GM21381 (cell line): ENCODE data around the gene CACNA1C.

Experiments
- ATAC-seq: cut with Tn5 transposase; IDR thresholded peaks from one replicate; pipeline ENCODE4 v1.9.1; 2021; ENCODE audit warnings: mild to moderate bottlenecking, moderate library complexity; ENCODE audit not compliant: unreplicated experiment

Gene CACNA1C

GRCh38 chr12:2271961-2272360, 219.2 kb downstream of the CACNA1C start:
- no peak for ATAC-seq

- no peak for ATAC-seq
These were observed 220.5 kb downstream of the CACNA1C start for GRCh38 chr12:2273288-2273687.

DNA sequence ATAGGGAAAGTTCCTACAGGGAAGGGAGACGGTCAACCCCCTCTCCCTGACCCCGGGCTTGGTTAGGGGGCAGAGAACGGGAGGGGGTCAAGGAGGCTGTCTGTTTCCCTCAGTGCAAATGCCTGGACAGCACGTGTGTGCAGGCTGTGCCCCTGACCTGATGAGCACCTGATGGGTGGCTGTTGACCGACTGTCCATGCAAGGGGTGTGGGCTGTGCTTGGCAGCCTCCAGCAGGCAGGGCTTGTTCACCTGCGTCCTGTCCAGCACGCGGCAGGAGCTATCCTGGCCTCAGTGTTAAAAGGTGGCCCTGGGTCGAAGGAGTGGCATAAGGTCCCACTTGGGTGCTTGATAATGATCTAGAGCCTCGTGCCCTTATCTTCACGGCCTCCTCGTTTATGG, 221.0 kb downstream of the CACNA1C start:
- no peak for ATAC-seq

- ATAC-seq, result no peak
These were observed 221.9 kb downstream of the CACNA1C start for GRCh38 chr12:2274733-2275132.

GRCh38 chr12:2276288-2277033, 223.7 kb downstream of the CACNA1C start:
- ATAC-seq, result no peak

DNA sequence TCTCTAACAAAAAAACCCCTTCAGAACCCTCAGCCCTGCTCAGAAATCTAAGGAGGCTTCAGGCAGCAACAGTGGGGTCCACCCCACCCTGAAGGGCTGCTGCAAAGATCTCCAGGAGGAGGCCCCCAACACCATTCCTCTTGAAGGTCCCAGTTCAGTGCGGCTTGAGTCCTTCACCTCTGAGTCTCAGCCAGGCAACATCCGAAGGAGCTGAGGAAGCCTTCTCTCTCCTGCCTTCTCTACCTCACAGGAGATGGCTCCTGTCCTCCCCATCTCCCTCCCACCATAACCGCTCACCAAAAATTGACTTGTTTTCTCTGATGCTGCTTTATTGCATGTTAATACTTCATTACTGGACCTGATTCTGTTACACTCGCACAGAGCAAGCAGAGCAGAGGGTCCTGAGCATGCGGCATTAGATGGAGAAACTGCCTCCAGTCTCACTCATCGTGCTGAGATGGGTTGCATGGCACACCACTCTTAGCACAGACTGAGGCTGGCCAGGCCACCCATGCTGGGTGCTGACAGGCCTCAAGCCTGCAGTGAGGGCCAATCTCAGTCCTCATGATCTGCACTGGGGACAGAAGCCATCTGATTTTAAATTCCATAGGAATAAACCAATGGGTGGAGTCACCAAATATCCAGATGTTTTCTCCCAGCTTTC, 224.8 kb downstream of the CACNA1C start:
- ATAC-seq, result no peak

DNA sequence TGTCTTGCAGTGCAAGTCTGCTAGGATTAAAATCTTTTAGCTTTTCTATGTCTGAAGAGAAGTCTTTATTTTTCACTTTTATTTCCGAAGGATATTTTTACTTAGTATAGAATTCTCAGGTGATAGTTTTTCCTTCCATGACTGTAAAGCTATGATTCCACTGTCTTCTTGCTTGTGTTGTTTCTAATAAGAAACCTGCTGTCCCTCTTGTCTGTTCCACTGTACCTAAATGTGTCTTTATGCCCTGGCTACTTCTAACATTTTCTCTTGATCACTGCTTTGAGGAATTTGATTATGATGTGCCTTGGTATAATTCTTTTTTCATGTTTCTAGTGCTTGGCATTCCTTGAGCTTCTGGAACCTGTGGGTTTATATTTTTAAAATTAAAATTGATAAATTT, 228.7 kb downstream of the CACNA1C start:
- no peak for ATAC-seq

GRCh38 chr12:2282318-2282717, 229.5 kb downstream of the CACNA1C start:
- no peak for ATAC-seq

DNA sequence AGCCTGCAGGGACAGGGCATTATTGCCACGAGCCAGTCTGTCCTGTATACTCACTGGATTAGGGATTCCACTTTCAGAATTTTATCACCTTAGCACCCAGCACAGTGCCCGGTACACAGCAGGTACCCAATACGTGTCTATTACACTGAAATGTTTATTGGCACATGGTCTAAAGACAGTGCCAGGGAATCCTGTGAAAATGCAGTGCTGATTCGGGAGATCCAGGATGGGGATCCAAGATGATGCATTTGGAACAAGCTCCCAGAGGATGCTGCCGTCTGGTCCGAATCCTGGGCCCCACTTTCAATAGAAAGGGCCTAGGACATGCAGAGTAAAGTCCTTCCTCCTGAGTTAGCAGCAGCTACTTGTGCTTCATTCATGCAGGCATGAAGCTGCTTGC, 230.7 kb downstream of the CACNA1C start:
- ATAC-seq, result no peak

GRCh38 chr12:2283916-2284315, 231.1 kb downstream of the CACNA1C start:
- no peak for ATAC-seq

DNA sequence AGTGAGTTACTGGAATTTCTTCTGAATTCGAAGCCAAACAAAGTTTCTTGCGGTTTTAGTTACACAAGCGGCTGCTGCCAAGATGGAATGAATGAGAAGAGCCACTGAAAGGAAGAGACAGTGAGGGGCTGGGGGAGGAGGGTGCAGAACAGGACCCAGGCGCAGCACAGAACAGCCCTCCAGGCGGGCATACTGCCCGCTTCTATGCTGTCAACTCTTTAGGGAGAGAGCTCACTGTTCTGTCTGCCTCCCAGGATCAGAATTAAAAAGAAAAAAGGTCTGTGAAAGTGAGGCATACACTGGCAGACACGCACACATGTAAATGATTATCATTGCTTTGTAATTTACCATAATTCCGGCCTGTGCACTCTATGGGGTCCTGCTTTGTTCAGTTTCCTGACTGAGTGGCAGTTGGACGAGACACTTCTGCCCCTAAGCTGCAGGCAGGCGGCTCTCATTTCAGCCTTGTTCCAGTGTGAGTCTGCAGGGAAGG, 231.6 kb downstream of the CACNA1C start:
- no peak for ATAC-seq

DNA sequence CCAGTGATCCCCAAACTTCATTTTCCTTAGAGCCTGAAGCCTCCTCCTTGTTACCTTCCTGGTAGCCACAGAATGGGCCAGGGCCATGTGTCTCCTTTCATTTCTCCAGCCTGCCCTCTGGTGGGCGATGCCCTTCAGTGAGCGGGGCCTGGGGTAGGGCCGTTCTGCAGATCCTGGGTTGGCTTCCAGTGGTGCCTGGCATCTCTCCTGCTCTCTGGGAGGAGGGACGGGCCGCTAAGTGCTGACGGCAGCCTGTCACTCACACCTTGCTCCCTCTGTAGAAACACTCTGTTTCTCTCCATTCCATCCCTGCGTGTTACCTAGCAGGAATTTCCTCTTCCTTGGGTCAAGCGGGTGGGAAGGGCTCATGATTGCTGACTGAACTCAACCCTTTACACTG, 232.1 kb downstream of the CACNA1C start:
- no peak for ATAC-seq

DNA sequence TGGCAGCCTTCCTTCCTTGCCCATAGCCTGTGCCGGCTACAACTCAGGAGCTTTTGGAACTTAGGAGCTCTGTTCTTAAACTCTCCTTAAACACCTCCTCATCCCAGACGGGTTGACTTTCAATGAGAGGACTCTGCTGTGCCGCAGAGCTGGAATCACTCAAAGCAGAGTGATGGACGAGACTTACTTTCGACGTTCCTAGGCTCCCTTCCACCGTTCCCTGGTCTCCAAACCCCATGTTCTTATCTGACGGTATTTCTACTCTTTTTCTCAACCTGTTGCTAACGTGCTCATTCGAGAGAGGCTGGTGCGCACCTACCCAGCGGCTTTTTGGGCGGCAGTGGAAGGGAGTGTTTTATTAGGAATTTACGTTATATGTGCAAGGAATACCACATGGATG, 232.7 kb downstream of the CACNA1C start:
- no peak for ATAC-seq

DNA sequence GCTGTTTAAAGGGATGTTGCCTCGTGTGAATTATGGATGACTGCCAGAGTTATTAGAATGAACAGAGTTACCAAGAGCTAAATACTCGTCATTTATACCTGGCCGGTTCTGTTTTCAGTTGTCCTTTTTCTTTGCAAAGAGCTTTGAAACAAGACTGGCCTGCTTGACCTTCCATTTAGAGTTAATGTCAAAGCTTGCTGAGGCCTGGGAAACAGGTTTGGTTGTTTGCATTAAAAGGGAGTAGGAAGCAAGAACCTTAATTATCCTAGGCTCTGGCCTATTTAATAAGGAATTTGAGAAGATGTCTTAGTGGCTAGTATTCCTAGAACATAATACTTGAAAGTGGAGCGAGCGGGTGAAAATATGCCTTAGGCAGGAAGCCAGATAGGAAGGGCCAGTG, 233.3 kb downstream of the CACNA1C start:
- ATAC-seq, result no peak

GRCh38 chr12:2286461-2287131, 233.8 kb downstream of the CACNA1C start:
- ATAC-seq, result no peak

DNA sequence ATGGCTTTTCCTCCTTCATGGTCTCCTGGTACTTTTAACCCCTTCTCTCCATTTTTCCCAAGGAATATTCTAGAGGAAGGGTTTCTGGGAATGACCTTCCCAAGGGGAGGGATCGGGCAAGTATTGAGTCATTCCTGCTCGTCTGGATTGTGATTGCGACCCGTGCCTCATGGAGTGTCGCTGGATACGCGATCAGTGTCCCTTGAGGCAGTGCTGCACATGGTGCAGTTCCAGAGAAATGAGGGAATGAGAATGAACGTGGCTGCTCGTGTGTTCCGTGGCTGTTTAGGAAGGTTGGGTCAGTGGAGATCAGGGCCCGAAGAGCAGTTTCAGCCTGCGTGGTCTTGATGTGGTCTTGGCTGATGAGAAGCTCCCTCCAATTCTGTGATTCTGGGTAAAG, 234.4 kb downstream of the CACNA1C start:
- no peak for ATAC-seq

GRCh38 chr12:2287589-2287988, 234.8 kb downstream of the CACNA1C start:
- ATAC-seq, result no peak

DNA sequence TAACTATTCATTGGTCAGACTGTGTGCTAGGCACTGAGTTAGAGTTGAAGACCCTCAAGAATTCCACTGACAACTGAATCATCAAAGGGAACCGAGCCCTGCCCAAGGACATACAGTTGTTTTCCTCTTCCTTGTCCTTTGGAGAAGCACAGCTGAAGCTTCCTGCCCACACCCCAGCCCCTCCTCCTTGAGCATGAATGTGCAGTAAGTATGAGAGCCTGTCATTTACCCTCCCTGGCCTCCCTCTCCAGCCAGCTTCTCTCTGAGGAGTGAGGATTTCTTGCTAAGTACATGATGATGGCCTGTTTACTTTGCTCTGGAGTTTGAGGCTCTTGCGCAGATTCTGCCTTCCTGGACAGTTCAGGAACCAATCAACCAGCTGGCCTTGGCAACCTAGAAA, 235.2 kb downstream of the CACNA1C start:
- ATAC-seq, result no peak

DNA sequence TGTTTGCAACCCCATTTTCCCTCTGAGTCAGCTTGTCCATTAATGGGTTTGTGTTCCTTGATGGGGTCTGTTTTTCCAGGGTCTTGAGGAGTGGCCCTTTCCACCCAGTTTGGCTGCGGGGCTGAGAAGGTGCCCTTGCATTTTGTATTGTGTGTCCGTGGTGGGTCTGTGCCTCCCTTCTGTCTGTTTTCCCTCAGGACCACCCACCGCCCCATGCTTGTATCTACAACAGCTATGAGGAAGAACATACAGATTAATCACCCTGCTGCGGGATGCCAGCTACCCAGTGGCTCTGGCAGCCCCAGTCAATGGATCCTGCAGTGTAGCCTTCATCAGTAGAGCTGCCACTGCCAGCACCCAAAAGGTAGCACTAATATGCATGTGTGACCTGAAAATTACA, 235.7 kb downstream of the CACNA1C start:
- no peak for ATAC-seq

- ATAC-seq, result no peak
These were observed 236.1 kb downstream of the CACNA1C start for GRCh38 chr12:2288875-2289274.

DNA sequence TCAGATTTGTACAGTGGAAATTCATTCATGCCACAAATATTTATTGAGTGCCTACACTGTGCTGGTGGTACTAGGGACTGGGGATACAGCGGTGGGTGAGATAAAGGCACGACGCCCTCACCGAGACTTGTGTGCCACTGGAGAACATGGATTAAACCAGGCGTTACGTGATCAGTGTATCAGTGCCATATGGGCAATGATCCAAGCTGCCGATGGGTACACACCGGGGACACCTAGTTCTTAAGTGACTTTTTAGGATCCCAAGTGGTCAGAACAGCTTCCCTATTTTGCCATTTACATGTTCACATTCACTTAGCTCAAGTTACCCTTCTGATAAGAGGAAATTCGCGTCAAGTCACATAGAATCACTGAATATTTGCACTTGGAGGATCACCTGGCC, 236.7 kb downstream of the CACNA1C start:
- no peak for ATAC-seq

DNA sequence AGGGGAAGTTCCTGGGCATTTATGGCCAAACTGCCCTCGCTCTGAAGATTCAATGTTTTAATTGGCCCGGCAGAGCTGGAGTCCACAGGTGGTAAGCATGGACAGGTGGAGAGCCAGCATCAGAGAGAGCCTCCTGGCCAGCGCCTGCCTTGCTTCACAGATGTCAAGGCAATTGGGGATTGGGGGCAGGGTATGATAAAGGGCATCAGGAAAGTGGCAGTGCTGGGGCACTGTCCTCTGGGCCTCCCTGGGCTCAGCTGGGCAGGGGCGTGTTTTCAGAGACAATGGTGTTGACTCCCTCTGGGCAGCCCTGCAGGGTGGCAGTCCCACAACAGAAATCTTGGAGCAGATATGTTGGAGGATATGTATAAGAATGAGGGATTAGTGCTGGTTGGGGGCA, 237.3 kb downstream of the CACNA1C start:
- ATAC-seq, result no peak
